ENCODE results near the gene CHMP2B.

Gene CHMP2B

GRCh38 chr3:87227104-87227834 is at the start of gene CHMP2B:
Gene CHMP2B, plus strand, starts transcription at chr3:87227309. Its CDS starts 214 bp downstream, at chr3:87227523.
- peak; percentile 96 for DNase-seq
- in situ Hi-C loops (cut with MboI; ENCODE audit: low pct_unique_long_range_greater_than_20kb, low sequenced_read_pairs): no loop called here

GRCh38 chr3:87179642-87180041 is 47.5 kb upstream of the CHMP2B start:
- DNase-seq: no peak
- in situ Hi-C loops (cut with MboI; ENCODE audit: low pct_unique_long_range_greater_than_20kb, low sequenced_read_pairs): no loop called here

GRCh38 chr3:87181551-87181950 is 45.6 kb upstream of the CHMP2B start:
- in situ Hi-C loops (cut with MboI; ENCODE audit: low pct_unique_long_range_greater_than_20kb, low sequenced_read_pairs): no loop called here
- DNase-seq: no peak

- no peak for DNase-seq
- in situ Hi-C loops (cut with MboI; ENCODE audit: low pct_unique_long_range_greater_than_20kb, low sequenced_read_pairs): no loop called here
Observed at GRCh38 chr3:87182023-87182422, 45.1 kb upstream of the CHMP2B start.

- no peak for DNase-seq
- in situ Hi-C loops (cut with MboI; ENCODE audit: low pct_unique_long_range_greater_than_20kb, low sequenced_read_pairs): no loop called here
Observed at GRCh38 chr3:87186608-87187159, 40.4 kb upstream of the CHMP2B start.

- in situ Hi-C loops (cut with MboI; ENCODE audit: low pct_unique_long_range_greater_than_20kb, low sequenced_read_pairs): no loop called here
- no peak for DNase-seq
Observed at GRCh38 chr3:87191175-87191574, 35.9 kb upstream of the CHMP2B start.

GRCh38 chr3:87191641-87192040 is 35.5 kb upstream of the CHMP2B start:
- in situ Hi-C loops (cut with MboI; ENCODE audit: low pct_unique_long_range_greater_than_20kb, low sequenced_read_pairs): no loop called here

GRCh38 chr3:87196879-87197278 is 30.2 kb upstream of the CHMP2B start:
- DNase-seq: no peak
- in situ Hi-C loops (cut with MboI; ENCODE audit: low pct_unique_long_range_greater_than_20kb, low sequenced_read_pairs): no loop called here

More at GRCh38 chr3:87191641-87192040, 35.5 kb upstream of the CHMP2B start:
- no peak for DNase-seq

- in situ Hi-C loops (cut with MboI; ENCODE audit: low pct_unique_long_range_greater_than_20kb, low sequenced_read_pairs): no loop called here
- DNase-seq: no peak
Observed at GRCh38 chr3:87197531-87197930, 29.6 kb upstream of the CHMP2B start.

GRCh38 chr3:87198774-87199173 is 28.3 kb upstream of the CHMP2B start:
- DNase-seq: no peak
- in situ Hi-C loops (cut with MboI; ENCODE audit: low pct_unique_long_range_greater_than_20kb, low sequenced_read_pairs): no loop called here

- in situ Hi-C loops (cut with MboI; ENCODE audit: low pct_unique_long_range_greater_than_20kb, low sequenced_read_pairs): no loop called here
Observed at GRCh38 chr3:87199628-87200027, 27.5 kb upstream of the CHMP2B start.

GRCh38 chr3:87200060-87200647 is 27.0 kb upstream of the CHMP2B start:
- in situ Hi-C loops (cut with MboI; ENCODE audit: low pct_unique_long_range_greater_than_20kb, low sequenced_read_pairs): no loop called here
- no peak for DNase-seq

More at GRCh38 chr3:87199628-87200027, 27.5 kb upstream of the CHMP2B start:
- no peak for DNase-seq

GRCh38 chr3:87201727-87202126 is 25.4 kb upstream of the CHMP2B start:
- no peak for DNase-seq
- in situ Hi-C loops (cut with MboI; ENCODE audit: low pct_unique_long_range_greater_than_20kb, low sequenced_read_pairs): no loop called here

- in situ Hi-C loops (cut with MboI; ENCODE audit: low pct_unique_long_range_greater_than_20kb, low sequenced_read_pairs): no loop called here
- no peak for DNase-seq
Observed at GRCh38 chr3:87203809-87204208, 23.3 kb upstream of the CHMP2B start.

- no peak for DNase-seq
- in situ Hi-C loops (cut with MboI; ENCODE audit: low pct_unique_long_range_greater_than_20kb, low sequenced_read_pairs): no loop called here
Observed at GRCh38 chr3:87206070-87206469, 21.0 kb upstream of the CHMP2B start.

GRCh38 chr3:87206635-87207034 is 20.5 kb upstream of the CHMP2B start:
- no peak for DNase-seq
- in situ Hi-C loops (cut with MboI; ENCODE audit: low pct_unique_long_range_greater_than_20kb, low sequenced_read_pairs): no loop called here

- no peak for DNase-seq
Observed at GRCh38 chr3:87207460-87207859, 19.6 kb upstream of the CHMP2B start.

GRCh38 chr3:87209111-87209510 is 18.0 kb upstream of the CHMP2B start:
- no peak for DNase-seq

More at GRCh38 chr3:87207460-87207859, 19.6 kb upstream of the CHMP2B start:
- in situ Hi-C loops (cut with MboI; ENCODE audit: low pct_unique_long_range_greater_than_20kb, low sequenced_read_pairs): no loop called here

GRCh38 chr3:87218560-87218959 is 8.5 kb upstream of the CHMP2B start:
- no peak for DNase-seq
- in situ Hi-C loops (cut with MboI; ENCODE audit: low pct_unique_long_range_greater_than_20kb, low sequenced_read_pairs): no loop called here

More at GRCh38 chr3:87209111-87209510, 18.0 kb upstream of the CHMP2B start:
- in situ Hi-C loops (cut with MboI; ENCODE audit: low pct_unique_long_range_greater_than_20kb, low sequenced_read_pairs): no loop called here

- in situ Hi-C loops (cut with MboI; ENCODE audit: low pct_unique_long_range_greater_than_20kb, low sequenced_read_pairs): no loop called here
Observed at GRCh38 chr3:87219611-87220010, 7.5 kb upstream of the CHMP2B start.

More at GRCh38 chr3:87219611-87220010, 7.5 kb upstream of the CHMP2B start:
- no peak for DNase-seq

All from KBM-7 (cell line).